ENCODE results near the gene OR4X2.
"Not testable (repeated sequence)": the region's sequence is repeated elsewhere in the genome, so short reads cannot be mapped to it uniquely, and the experiment has no call there.

The OR4X2 gene, protein sequence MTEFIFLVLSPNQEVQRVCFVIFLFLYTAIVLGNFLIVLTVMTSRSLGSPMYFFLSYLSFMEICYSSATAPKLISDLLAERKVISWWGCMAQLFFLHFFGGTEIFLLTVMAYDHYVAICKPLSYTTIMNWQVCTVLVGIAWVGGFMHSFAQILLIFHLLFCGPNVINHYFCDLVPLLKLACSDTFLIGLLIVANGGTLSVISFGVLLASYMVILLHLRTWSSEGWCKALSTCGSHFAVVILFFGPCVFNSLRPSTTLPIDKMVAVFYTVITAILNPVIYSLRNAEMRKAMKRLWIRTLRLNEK

GRCh38 chr11:48244804-48245203, at the start of gene OR4X2:
Gene OR4X2 (plus strand): TSS chr11:48245104. CDS start chr11:48245104, 0 bp downstream.
- no peaks in the 10 kb centered on the region for H3K27me3 ChIP-seq (ENCODE audit: control insufficient read depth in 1 of 2, insufficient read depth in 2 of 2, low read length in 2 of 2)
- H3K9ac ChIP-seq (ENCODE audit: low read length), result no peak within 1 kb of the TSS
- no peak within 1 kb of the TSS for H3K4me3 ChIP-seq (ENCODE audit: low read depth in 1 of 2, low read length in 2 of 2)
- no peaks in the 10 kb centered on the region for H3K9me3 ChIP-seq (ENCODE audit: low read length)
- no peaks in the 10 kb centered on the region for H3K4me1 ChIP-seq (ENCODE audit: insufficient read depth, low read length)
- no peak within 1 kb of the TSS for H3K27ac ChIP-seq (ENCODE audit: low read depth, low read length)
- H3K36me3 ChIP-seq (ENCODE audit: insufficient read depth, low read length), result no peaks in the 10 kb centered on the region

GRCh38 chr11:48207881-48208280, 37.0 kb upstream of the OR4X2 start:
- H3K4me1 ChIP-seq (ENCODE audit: insufficient read depth, low read length), result no peaks in the 10 kb centered on the region
- H3K4me3 ChIP-seq (ENCODE audit: low read depth in 1 of 2, low read length in 2 of 2), result no peak overlapping the region
- H3K27ac ChIP-seq (ENCODE audit: low read depth, low read length), result no peak overlapping the region
- H3K9ac ChIP-seq (ENCODE audit: low read length), result no peak overlapping the region
- no peaks in the 10 kb centered on the region for H3K36me3 ChIP-seq (ENCODE audit: insufficient read depth, low read length)
- no peaks in the 10 kb centered on the region for H3K9me3 ChIP-seq (ENCODE audit: low read length)
- no peaks in the 10 kb centered on the region for H3K27me3 ChIP-seq (ENCODE audit: control insufficient read depth in 1 of 2, insufficient read depth in 2 of 2, low read length in 2 of 2)

DNA sequence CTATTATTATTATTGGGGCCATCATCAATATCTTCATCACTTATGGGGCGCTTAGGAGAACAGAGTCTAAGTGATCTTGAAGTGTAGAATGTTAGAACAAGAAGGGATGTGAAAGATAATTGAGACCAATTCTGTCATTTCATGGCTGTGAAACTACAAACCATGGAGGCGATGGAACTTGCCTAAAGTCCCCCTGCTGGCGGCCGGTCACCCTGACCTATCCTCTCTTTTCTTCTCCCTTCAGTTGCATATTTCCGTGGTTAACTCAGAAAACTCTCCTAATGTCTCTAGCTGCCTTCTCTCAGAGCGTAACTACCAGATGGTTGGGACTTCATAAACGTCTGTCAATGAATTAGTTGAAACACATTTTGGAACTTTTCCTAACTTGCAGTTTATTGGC, 34.9 kb upstream of the OR4X2 start:
- Histone ChIP-seq H3K4me3 (ENCODE audit: low read depth in 1 of 2, low read length in 2 of 2) (no peak overlapping the region), H3K4me1 (ENCODE audit: insufficient read depth, low read length) (no peaks in the 10 kb centered on the region), H3K27ac (ENCODE audit: low read depth, low read length) (no peak overlapping the region), H3K27me3 (ENCODE audit: control insufficient read depth in 1 of 2, insufficient read depth in 2 of 2, low read length in 2 of 2) (no peaks in the 10 kb centered on the region), H3K9me3 (ENCODE audit: low read length) (no peaks in the 10 kb centered on the region), H3K9ac (ENCODE audit: low read length) (no peak overlapping the region), H3K36me3 (ENCODE audit: insufficient read depth, low read length) (no peaks in the 10 kb centered on the region)

DNA sequence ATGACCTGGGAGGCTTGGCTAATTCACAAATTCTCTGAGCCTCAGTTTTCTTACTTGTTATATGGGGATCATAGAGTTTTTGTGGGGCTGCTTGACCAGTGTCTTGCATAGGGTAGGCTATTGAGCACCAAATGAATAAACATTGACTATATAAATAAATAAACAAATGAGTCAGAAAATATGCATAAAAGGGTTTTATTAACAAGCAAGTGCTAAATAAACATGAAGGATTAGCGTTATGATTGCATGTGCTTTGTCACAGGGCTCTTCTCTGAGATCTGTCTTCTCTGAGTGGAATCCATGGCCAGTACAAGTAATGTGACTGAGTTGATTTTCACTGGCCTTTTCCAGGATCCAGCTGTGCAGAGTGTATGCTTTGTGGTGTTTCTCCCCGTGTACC, 28.4 kb upstream of the OR4X2 start, which contains the start of gene OR4B1:
TSS of gene OR4B1 (plus strand) at position 301 of the 400 bp plus-strand sequence. CDS start at position 301, 0 bp downstream.
- no peak within 1 kb of the TSS for H3K4me3 ChIP-seq (ENCODE audit: low read depth in 1 of 2, low read length in 2 of 2)
- H3K9me3 ChIP-seq (ENCODE audit: low read length), result no peaks in the 10 kb centered on the region
- H3K9ac ChIP-seq (ENCODE audit: low read length), result no peak within 1 kb of the TSS
- H3K27me3 ChIP-seq (ENCODE audit: control insufficient read depth in 1 of 2, insufficient read depth in 2 of 2, low read length in 2 of 2), result no peaks in the 10 kb centered on the region
- H3K36me3 ChIP-seq (ENCODE audit: insufficient read depth, low read length), result no peaks in the 10 kb centered on the region
- H3K4me1 ChIP-seq (ENCODE audit: insufficient read depth, low read length), result no peaks in the 10 kb centered on the region
- H3K27ac ChIP-seq (ENCODE audit: low read depth, low read length), result no peak within 1 kb of the TSS

DNA sequence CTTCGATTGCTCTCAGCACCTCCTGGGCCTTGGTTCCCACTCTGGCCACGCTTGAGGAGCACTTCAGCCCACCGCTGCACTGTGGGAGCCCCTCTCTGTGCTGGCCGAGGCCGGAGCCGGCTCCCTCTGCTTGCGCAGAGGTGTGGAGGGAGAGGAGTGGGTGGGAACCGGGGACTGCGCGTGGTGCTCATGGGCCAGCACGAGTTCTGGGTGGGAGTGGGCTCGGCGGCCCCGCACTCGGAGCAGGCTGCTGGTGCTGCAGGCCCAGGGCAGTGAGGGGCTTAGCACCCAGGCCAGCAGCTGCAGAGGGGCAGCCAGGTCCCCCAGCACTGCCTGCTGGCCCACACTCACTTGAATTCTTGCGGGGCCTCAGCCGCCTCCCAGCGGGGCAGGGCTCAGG, 16.1 kb upstream of the OR4X2 start:
- Histone ChIP-seq H3K36me3 (ENCODE audit: insufficient read depth, low read length) (no peaks in the 10 kb centered on the region), H3K4me1 (ENCODE audit: insufficient read depth, low read length) (no peaks in the 10 kb centered on the region), H3K9me3 (ENCODE audit: low read length) (no peaks in the 10 kb centered on the region), H3K27me3 (ENCODE audit: control insufficient read depth in 1 of 2, insufficient read depth in 2 of 2, low read length in 2 of 2) (no peaks in the 10 kb centered on the region), H3K27ac (ENCODE audit: low read depth, low read length) (no peak overlapping the region), H3K4me3 (ENCODE audit: low read depth in 1 of 2, low read length in 2 of 2) (no peak overlapping the region), H3K9ac (ENCODE audit: low read length) (no peak overlapping the region)

DNA sequence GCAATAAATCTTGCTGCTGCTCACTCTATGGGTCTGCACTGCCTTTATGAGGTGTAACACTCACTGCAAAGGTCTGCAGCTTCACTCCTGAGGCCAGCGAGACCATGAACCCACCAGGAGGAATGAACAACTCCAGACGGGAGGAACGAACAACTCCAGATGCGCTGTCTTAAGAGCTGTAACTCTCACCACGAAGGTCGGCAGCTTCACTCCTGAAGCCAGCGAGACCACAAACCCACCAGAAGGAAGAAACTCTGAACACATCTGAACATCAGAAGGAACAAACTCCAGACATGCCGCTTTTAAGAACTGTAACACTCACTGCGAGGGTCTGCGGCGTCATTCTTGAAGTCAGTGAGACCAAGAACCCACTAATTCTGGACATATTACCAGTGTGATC, 14.8 kb upstream of the OR4X2 start:
- H3K9ac ChIP-seq (ENCODE audit: low read length); H3K4me3 ChIP-seq (ENCODE audit: low read depth in 1 of 2, low read length in 2 of 2); H3K4me1 ChIP-seq (ENCODE audit: insufficient read depth, low read length); H3K27me3 ChIP-seq (ENCODE audit: control insufficient read depth in 1 of 2, insufficient read depth in 2 of 2, low read length in 2 of 2); H3K27ac ChIP-seq (ENCODE audit: low read depth, low read length); H3K9me3 ChIP-seq (ENCODE audit: low read length); H3K36me3 ChIP-seq (ENCODE audit: insufficient read depth, low read length): not testable (repeated sequence)

- no peak overlapping the region for H3K9ac ChIP-seq (ENCODE audit: low read length)
- H3K27ac ChIP-seq (ENCODE audit: low read depth, low read length), result no peak overlapping the region
- no peak overlapping the region for H3K4me3 ChIP-seq (ENCODE audit: low read depth in 1 of 2, low read length in 2 of 2)
- H3K9me3 ChIP-seq (ENCODE audit: low read length), result no peaks in the 10 kb centered on the region
- H3K27me3 ChIP-seq (ENCODE audit: control insufficient read depth in 1 of 2, insufficient read depth in 2 of 2, low read length in 2 of 2), result no peaks in the 10 kb centered on the region
- no peaks in the 10 kb centered on the region for H3K4me1 ChIP-seq (ENCODE audit: insufficient read depth, low read length)
- no peaks in the 10 kb centered on the region for H3K36me3 ChIP-seq (ENCODE audit: insufficient read depth, low read length)
These were observed 7.2 kb upstream of the OR4X2 start for GRCh38 chr11:48237727-48238126.

GRCh38 chr11:48242501-48242900, 2.4 kb upstream of the OR4X2 start:
- no peaks in the 10 kb centered on the region for H3K36me3 ChIP-seq (ENCODE audit: insufficient read depth, low read length)
- no peak overlapping the region for H3K9ac ChIP-seq (ENCODE audit: low read length)
- H3K27ac ChIP-seq (ENCODE audit: low read depth, low read length), result no peak overlapping the region
- H3K27me3 ChIP-seq (ENCODE audit: control insufficient read depth in 1 of 2, insufficient read depth in 2 of 2, low read length in 2 of 2), result no peaks in the 10 kb centered on the region
- H3K4me1 ChIP-seq (ENCODE audit: insufficient read depth, low read length), result no peaks in the 10 kb centered on the region
- no peaks in the 10 kb centered on the region for H3K9me3 ChIP-seq (ENCODE audit: low read length)
- H3K4me3 ChIP-seq (ENCODE audit: low read depth in 1 of 2, low read length in 2 of 2), result no peak overlapping the region

DNA sequence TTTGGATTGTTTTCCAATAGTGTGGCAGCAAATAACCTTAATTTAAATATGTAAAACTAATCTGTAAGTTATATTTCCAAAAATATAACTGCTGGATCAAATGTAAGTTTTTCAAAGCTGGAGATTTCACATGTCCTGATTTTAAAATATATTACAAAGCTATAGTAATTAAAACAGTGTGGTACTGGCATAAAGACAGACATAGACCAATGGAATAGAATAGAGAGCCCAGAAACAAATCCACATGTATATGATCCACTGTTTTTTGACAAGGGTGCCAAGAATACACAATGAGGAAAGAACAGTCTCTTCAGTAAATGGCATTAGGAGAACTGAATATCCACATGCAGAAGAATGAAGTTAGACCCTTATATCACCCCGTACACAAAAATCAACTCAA, 4.0 kb downstream of the OR4X2 start:
- Histone ChIP-seq H3K4me3 (ENCODE audit: low read depth in 1 of 2, low read length in 2 of 2) (no peak overlapping the region), H3K27me3 (ENCODE audit: control insufficient read depth in 1 of 2, insufficient read depth in 2 of 2, low read length in 2 of 2) (no peaks in the 10 kb centered on the region), H3K36me3 (ENCODE audit: insufficient read depth, low read length) (no peaks in the 10 kb centered on the region), H3K4me1 (ENCODE audit: insufficient read depth, low read length) (no peaks in the 10 kb centered on the region), H3K9me3 (ENCODE audit: low read length) (no peaks in the 10 kb centered on the region), H3K27ac (ENCODE audit: low read depth, low read length) (no peak overlapping the region), H3K9ac (ENCODE audit: low read length) (no peak overlapping the region)

GRCh38 chr11:48261600-48261999, 16.7 kb downstream of the OR4X2 start:
- H3K27ac ChIP-seq (ENCODE audit: low read depth, low read length), result no peak overlapping the region
- H3K27me3 ChIP-seq (ENCODE audit: control insufficient read depth in 1 of 2, insufficient read depth in 2 of 2, low read length in 2 of 2), result no peaks in the 10 kb centered on the region
- no peak overlapping the region for H3K4me3 ChIP-seq (ENCODE audit: low read depth in 1 of 2, low read length in 2 of 2)
- H3K4me1 ChIP-seq (ENCODE audit: insufficient read depth, low read length), result no peaks in the 10 kb centered on the region
- no peaks in the 10 kb centered on the region for H3K36me3 ChIP-seq (ENCODE audit: insufficient read depth, low read length)
- no peaks in the 10 kb centered on the region for H3K9me3 ChIP-seq (ENCODE audit: low read length)
- H3K9ac ChIP-seq (ENCODE audit: low read length), result no peak overlapping the region

- Histone ChIP-seq H3K9me3 (ENCODE audit: low read length) (no peaks in the 10 kb centered on the region), H3K4me3 (ENCODE audit: low read depth in 1 of 2, low read length in 2 of 2) (no peak within 1 kb of the TSS), H3K9ac (ENCODE audit: low read length) (no peak within 1 kb of the TSS), H3K36me3 (ENCODE audit: insufficient read depth, low read length) (no peaks in the 10 kb centered on the region), H3K4me1 (ENCODE audit: insufficient read depth, low read length) (no peaks in the 10 kb centered on the region), H3K27ac (ENCODE audit: low read depth, low read length) (no peak within 1 kb of the TSS), H3K27me3 (ENCODE audit: control insufficient read depth in 1 of 2, insufficient read depth in 2 of 2, low read length in 2 of 2) (no peaks in the 10 kb centered on the region)
These were observed 18.6 kb downstream of the OR4X2 start, which contains the start of gene OR4X1 for GRCh38 chr11:48263423-48263911. Gene OR4X1 (plus strand): TSS chr11:48263861. CDS start chr11:48263861, 0 bp downstream.

DNA sequence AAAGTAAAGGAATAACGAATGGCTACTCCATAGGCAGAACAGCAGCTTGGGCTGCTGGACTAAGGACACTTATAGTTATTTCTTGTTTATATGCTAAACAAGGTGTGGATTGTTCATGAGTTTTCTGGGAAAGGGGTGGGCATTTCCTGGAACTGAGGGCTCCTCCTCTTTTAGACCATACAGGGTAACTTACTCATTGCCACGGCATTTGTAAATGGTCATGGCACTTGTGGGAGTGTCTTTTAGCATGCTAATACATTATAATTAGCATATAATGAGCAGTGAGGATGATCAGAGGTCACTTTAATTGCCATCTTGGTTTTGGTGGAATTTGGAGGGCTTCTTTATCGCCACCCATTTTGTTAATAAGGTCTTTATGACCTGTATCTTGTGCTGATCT, 25.7 kb downstream of the OR4X2 start:
- no peaks in the 10 kb centered on the region for H3K9me3 ChIP-seq (ENCODE audit: low read length)
- no peaks in the 10 kb centered on the region for H3K36me3 ChIP-seq (ENCODE audit: insufficient read depth, low read length)
- H3K4me3 ChIP-seq (ENCODE audit: low read depth in 1 of 2, low read length in 2 of 2), result no peak overlapping the region
- no peaks in the 10 kb centered on the region for H3K27me3 ChIP-seq (ENCODE audit: control insufficient read depth in 1 of 2, insufficient read depth in 2 of 2, low read length in 2 of 2)
- H3K27ac ChIP-seq (ENCODE audit: low read depth, low read length), result no peak overlapping the region
- H3K4me1 ChIP-seq (ENCODE audit: insufficient read depth, low read length), result no peaks in the 10 kb centered on the region
- no peak overlapping the region for H3K9ac ChIP-seq (ENCODE audit: low read length)
